ELR (cell line): ENCODE data around the gene FAM83E.

ENCODE experiments used
- DNase-seq: peaks from one replicate; pipeline ENCODE4 v3.0.0-alpha.2; 2015; ENCODE audit warnings: low read depth

Gene FAM83E

GRCh38 chr19:48575931-48576622, 38.8 kb downstream of the FAM83E start:
- no peak for DNase-seq

GRCh38 chr19:48573163-48573505, 41.7 kb downstream of the FAM83E start:
- no peak for DNase-seq

- DNase-seq, result no peak
Measured at GRCh38 chr19:48571378-48572162, 43.3 kb downstream of the FAM83E start.

GRCh38 chr19:48569814-48570213, 45.1 kb downstream of the FAM83E start:
- no peak for DNase-seq

GRCh38 chr19:48568345-48568886, 46.5 kb downstream of the FAM83E start:
- peak; percentile 93 for DNase-seq

GRCh38 chr19:48565090-48565489, 49.8 kb downstream of the FAM83E start:
- DNase-seq, result peak; percentile 82
